Mammary epithelial cell (primary cell): ENCODE measurements around the gene ADGRL3.

Source experiments
- CTCF ChIP-seq, 2 donors: IDR thresholded peaks in 1 of 2; conservative IDR thresholded peaks in 1 of 2; 2 replicates each; pipeline ENCODE4 v1.5.1; 2011 to 2012; ENCODE audit warnings: inconsistent platforms in 2 of 2, low read length in 2 of 2, mild to moderate bottlenecking in 2 of 2, control low read depth in 1 of 2, low read depth in 1 of 2; ENCODE audit not compliant: insufficient read depth in 1 of 2; ENCODE audit errors: extremely low read depth in 1 of 2
- EZH2 ChIP-seq: IDR thresholded peaks from 2 replicates; pipeline ENCODE4 v1.6.1; 2012; ENCODE audit warnings: low read length, inconsistent platforms, borderline replicate concordance

- TF ChIP-seq CTCF (conservative IDR thresholded peaks at IDR 0.05 in 1 of 2, IDR thresholded peaks at IDR 0.05 in 1 of 2; ENCODE audit: extremely low read depth in 1 of 2, insufficient read depth in 1 of 2, low read depth in 1 of 2, low read length in 2 of 2): no peak
- no peak for TF ChIP-seq EZH2
These were observed 109.5 kb downstream of the ADGRL3 start for GRCh38 chr4:61309616-61310015.
